Fibroblast of skin of right quadriceps (primary cell): ENCODE results near the gene NOS3.

Experiments
- DNase-seq: peaks from one replicate; pipeline ENCODE4 v3.0.0-alpha.2; 2013

NOS3 gene

DNA sequence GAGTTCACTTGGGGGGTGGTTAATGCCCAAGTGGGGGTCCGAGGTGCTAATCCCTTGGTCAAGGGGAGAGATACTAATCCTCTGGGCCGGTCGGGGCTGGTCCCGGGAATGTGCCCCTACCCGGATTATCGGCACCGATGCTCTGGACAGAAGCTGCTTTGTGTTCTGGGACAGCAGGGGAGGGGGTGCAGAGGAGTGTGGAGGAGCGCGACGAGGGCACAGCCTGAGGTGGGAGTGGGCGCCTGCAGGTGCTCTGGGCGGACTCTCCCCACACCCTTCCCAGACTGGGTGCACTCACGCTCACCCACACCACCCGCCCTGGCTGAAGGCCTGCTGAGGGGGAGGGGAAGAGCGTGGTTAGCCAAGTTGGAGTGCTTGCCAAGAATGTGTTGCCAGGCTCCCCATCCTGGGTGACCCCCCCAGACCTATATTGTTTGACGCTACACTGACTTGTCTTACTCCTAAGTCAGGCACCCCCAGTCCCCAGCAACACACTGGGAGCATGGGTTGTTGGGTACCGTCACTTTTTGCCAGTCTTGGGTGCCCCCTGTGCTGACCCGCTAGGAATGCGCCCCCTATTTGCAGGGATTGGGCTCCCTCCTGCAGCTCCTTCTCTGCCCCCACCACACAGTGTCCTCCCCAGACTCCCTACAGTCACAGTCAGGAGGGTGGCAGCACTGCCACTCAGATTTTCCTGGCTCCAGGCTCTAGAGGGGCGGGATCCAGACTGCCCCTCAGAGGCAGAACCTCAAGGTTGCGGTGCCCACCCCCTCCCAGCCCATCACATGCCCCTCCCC, 69.8 kb downstream of the NOS3 start:
- DNase-seq: no peak

DNA sequence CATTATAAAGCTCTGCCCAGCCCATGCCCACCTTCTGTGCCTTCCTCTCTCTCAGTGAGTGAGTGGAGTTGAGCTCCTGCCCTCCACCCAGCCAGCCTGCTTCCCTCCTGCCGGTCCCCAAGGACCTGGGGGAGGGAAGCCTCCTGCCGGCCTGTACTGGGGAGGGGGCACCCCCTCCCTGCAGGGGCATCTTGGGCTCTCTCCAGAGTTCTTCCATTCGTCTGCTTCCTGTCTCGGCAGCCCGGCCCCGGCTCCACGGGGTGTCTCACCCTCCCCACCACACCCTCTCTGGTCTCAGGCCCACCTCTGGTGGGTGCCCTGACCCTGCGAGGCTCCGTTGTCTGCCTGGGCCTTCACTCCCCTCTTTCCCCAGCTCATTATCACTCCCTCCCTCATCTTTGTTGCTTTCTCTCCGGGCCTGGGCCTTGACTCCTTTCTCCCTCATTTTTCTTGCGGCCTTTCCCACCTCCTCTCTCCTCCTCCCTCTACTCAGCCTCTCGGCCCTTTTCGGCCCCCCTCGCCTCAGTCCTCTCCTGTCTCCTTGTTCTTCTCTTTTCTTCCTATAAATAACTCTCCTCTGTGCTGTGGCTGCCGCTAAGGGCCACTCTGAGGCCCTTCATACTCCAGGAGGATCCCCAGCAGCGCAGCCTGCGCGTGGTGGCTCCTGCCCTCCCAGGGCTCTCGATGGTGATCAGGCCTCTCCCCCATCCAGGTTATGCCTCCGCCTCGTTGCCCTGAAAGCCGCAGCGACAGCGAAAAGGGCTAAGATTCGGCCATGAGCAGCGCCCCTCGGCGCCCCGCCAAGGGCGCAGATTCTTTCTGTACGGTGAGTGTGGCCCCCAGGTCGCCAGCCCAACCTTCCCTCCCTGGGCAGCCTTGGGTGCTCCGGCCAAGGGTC, 70.6 kb downstream of the NOS3 start:
- no peak for DNase-seq

DNA sequence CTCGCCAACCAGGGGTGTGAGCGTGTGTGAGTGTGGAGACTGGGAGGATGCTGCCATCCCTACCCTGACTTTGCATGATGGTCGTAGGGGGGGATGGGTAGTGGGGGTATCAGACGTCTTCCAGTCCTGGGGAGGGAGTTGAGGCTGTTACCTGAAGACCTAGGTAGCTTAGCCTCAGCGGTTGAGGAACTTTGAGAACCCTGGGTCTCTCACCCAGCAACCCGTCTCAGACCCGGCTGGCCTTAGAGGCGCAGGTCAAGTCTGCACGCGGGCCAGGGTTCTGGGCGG, 71.2 kb downstream of the NOS3 start:
- no peak for DNase-seq

DNA sequence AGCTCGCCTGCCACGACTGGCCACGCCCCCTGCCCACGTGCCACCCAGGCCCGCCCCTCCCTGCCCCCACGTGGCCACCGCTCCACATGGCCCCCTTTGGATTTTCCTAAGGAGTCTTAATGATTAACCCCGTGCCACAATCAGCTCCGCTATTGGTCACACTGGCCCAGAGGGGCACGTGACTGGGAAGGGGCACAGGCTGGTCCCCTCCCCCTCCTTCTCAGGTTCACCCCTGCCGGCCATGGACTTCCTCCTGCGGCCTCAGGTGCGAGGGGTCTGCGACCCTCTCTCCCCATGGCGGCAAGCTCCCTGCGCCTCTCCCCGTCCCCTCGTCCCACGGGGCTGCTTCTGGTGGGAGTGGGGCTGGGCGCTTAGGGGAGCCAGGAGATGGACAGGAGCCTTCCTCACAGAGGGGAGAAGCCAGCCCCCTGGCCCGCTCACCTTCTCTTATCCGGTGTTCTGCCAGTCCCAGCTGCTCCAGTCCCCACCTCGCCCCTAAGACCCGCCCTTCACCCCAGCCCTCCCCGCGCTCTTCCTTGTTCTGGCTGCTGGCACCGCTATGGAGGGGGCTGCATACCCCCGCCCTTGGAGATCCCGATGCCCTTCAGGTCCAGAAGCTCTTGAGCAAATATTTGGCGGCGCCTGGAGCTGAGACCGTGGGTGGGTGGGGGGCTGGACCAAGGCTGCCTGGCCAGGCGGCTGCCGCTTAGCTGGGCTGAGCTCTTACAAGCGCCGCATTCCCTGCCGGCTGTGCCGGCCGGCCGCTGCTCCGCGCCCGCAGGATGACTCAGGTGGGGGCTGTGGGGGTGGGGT, 71.8 kb downstream of the NOS3 start:
- peak; percentile 58 for DNase-seq

DNA sequence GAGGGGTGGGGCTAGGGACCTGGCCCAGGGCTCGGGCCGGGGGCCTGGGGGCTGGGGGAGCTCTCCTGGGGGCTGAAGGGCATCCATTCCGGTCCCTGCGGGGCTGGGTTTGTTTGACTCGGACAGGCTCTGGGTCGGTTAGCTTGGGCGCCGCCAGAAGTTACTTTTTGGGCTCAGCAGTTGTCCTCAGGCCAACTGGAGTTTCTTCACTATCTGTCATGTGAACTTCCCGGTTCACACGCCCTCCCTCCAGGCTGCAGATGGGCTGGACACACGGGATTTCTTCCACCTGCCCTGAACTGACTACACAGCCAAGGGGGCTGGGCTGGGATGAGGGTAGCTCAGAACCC, 72.4 kb downstream of the NOS3 start:
- DNase-seq: no peak
